Fibroblast of pulmonary artery (primary cell): Measurements from ENCODE around the gene SRP68.

Experiments
- DNase-seq: peaks from one replicate; pipeline ENCODE4 v3.0.0-alpha.2; 2010; ENCODE audit warnings: low read depth
- H3K4me3 ChIP-seq: replicated peaks from 2 replicates; pipeline ENCODE4 v1.5.1; 2011; ENCODE audit warnings: low read depth, mild to moderate bottlenecking, control low read depth, low read length, moderate library complexity
- TF ChIP-seq, protein P1 (sequence below): IDR thresholded peaks from 2 replicates; pipeline ENCODE4 v1.5.1; 2011; ENCODE audit warnings: mild to moderate bottlenecking, control low read depth, low read length, inconsistent platforms; ENCODE audit errors: missing control alignments

The SRP68 gene

DNA sequence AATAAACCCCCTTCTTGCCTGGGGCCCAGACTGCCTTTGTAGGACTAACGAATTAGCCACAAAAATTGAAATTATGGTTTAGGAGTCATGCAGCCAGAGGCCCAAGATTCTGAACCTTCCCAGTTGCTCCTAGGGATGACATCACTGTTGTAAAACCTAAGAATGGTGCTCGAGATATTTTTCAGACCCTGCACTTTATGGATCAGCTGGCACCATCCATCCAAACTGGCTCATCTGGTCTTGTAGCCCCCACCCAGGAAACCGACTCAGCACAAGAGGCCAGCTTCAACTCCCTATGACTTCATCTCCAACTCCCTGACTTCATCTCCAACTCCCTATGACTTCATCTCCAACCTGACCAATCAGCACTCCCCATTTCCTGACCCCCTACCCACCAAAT lies 34.3 kb downstream of the SRP68 start:
- no peak overlapping the region for H3K4me3 ChIP-seq
- DNase-seq = no peak
- TF ChIP-seq, protein P1, sequence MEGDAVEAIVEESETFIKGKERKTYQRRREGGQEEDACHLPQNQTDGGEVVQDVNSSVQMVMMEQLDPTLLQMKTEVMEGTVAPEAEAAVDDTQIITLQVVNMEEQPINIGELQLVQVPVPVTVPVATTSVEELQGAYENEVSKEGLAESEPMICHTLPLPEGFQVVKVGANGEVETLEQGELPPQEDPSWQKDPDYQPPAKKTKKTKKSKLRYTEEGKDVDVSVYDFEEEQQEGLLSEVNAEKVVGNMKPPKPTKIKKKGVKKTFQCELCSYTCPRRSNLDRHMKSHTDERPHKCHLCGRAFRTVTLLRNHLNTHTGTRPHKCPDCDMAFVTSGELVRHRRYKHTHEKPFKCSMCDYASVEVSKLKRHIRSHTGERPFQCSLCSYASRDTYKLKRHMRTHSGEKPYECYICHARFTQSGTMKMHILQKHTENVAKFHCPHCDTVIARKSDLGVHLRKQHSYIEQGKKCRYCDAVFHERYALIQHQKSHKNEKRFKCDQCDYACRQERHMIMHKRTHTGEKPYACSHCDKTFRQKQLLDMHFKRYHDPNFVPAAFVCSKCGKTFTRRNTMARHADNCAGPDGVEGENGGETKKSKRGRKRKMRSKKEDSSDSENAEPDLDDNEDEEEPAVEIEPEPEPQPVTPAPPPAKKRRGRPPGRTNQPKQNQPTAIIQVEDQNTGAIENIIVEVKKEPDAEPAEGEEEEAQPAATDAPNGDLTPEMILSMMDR = no peak

DNA sequence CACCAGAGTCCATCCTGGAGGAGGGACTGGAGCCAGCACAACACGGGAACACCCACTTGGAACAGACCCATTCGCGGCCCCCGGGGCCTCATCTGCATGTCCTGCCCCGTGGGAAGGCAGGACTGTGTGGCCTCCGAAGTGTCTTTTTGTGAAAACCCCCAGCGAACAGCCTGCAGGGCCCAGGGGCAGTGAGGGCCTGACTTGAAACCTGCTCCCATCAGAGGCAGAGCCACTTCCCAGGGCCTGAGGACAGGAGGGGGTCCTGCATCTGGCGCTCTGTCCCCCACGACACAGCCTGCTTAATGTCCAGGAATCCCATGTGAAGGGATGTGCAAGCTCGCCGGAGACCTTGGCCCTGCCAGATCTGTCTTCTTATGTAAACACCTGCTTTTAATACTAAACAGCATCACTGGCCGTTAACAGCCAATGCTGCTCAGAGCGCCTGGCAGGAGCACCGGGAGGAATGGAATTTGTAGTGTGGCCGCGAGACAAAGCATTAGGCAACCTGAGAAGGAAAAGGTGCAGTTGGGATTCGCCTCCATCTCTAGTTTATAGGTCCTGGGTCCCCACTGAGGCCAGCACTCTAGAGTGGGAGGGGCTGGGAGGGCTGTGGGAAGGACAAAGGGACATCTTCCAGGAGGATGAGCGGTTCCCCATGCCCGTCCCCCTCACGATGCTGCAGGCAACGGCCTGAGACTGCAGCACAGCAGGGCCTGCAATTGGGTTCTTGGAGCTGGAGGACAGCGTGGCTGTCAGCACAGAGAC lies 35.6 kb downstream of the SRP68 start:
- no peak for DNase-seq
- no peak overlapping the region for H3K4me3 ChIP-seq
- TF ChIP-seq, protein P1 = no peak

DNA sequence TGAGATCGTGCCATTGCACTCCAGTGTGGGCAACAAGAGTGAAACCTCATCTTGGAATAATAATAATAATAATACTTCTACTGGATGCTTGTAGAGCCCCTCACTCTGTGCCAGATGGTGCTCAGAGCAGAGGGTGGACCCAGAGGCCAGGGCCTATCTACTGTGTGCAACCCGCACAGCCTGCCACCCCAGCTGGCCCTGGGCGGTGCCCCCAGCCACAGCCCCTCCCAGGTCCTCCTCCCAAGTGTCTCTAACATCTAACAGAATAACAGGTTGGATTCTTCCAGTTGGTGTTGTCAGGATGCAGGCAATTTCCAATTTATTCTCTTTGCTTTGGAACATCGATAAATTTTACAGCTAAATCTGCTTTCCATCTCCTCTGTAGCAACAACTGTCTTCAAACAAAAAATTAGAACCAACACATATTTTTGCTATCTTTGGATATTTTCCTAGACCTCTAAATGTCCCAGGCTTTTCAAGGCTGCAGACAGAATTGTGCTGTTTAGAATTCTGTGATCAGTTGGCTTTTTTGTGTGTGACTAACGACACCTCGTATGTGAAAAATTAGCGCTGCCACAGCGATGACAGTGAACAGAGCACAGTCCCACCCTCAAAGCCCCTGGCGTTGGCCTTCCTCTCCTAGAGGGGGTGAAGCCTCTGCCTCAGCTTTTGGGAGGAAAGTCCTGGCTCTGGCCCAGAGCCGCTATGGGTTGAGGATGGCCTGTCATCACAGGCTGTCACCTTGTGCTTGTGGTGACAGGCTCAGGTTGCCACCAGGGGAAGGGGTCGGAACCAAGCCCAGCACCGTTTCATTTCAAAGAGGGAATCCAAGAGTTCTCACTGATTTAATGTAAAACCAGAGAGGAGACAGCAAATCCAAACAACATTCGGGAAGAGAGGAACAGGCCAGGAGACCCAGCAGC lies 37.6 kb downstream of the SRP68 start:
- no peak for DNase-seq
- no peak overlapping the region for H3K4me3 ChIP-seq
- TF ChIP-seq, protein P1 = no peak

DNA sequence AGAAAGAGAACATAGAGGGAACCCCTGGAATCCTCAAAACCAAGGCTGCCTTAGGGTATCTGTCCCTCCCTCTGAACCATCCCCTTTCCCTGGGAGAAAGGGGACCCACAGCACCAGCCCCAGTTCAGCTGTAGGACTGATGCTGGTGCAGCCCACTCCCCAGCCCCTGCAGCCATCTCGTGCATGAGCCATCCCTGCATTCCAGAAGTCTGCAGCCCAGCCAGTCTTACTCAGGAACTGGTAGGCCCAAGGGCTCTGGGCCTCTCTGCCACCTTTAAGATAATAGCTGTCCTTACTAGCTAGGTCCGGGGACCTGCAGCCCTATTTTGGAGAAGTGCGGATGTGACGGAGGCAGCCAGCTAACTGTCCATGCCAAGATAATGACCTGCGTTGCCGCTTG lies 39.2 kb downstream of the SRP68 start:
- H3K4me3 ChIP-seq = no peak overlapping the region
- TF ChIP-seq, protein P1 = no peak
- DNase-seq = no peak

DNA sequence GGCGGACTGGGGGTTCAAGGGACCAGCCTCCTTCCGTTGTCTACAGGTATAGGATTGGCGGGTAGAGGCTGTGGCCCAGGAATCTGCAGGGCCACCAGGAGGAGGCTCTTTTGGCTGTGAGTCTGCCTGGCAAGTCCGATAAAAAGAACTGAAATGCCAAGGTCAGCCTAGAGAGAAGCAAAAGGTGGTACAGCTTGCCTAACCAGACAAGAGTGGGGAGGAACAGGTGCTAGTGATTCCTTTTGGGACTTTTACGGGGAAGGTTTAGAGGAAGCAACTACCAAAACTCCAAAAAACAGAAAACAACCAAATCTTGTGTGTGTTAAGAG lies 39.6 kb downstream of the SRP68 start:
- TF ChIP-seq, protein P1 = no peak
- DNase-seq = no peak

DNA sequence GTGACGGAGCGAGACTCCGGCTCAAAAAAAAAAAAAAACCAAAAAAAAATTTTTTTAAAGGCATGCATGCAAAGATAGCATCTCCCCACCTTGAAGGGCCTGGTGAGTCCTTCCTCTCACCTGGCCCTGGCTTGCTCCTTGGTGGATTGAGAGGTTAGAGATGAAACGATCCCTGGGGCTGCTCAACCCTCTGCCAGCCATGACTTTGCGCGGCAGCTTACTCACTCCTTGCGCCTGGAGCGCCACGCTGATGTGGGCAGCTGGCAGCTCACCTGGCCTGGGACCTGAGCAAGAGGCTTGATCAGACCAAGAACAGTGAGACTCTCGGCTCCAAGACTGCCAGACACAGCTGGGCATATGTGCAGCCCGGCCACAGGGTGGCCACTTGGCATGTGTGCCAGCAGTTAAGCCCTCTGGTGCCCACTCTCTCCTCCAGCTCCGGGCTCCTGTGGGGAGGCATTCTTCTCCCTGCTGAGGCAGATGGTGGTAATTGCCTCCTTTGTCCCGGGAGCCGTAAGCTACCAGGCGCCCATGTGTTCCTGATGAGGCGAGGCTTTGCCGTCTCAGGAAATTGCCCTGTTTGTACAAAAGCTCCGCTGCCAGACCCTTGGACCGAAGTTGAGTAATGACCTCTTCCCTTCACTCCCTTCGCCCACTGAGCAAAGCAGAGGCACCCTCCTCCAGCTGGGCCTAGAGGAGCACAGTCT lies 40.1 kb downstream of the SRP68 start:
- TF ChIP-seq, protein P1 = no peak
- DNase-seq = no peak
- H3K4me3 ChIP-seq = no peak overlapping the region

More for the DNA sequence above, 39.6 kb downstream of the SRP68 start:
- H3K4me3 ChIP-seq = no peak overlapping the region
